ENCODE measurements around the gene NOS3.
A peak's percentile ranks its signal among the peaks of the same experiment; 100 is the strongest.

The NOS3 gene

GRCh38 chr7:150958597-150958996 lies 32.2 kb upstream of the NOS3 start:
- no peaks in the 10 kb centered on the region for H3K27me3 ChIP-seq (ENCODE audit: insufficient read depth, low read length, poor library complexity)
- no peak overlapping the region for H3K4me3 ChIP-seq (ENCODE audit: low read length)
- H3K79me2 ChIP-seq (ENCODE audit: control insufficient read depth, insufficient read depth, low read length), result no peaks in the 10 kb centered on the region
- H2BK15ac ChIP-seq (replicated peaks; ENCODE audit: low read depth), result no peak overlapping the region
- H3K56ac ChIP-seq (ENCODE audit: low read length), result no peak overlapping the region
- H3K36me3 ChIP-seq (ENCODE audit: control insufficient read depth, insufficient read depth, low read length), result no peaks in the 10 kb centered on the region
- no peak overlapping the region for H3K4ac ChIP-seq (ENCODE audit: low read depth, low read length)
- no peak overlapping the region for H2AK5ac ChIP-seq (ENCODE audit: low read length)
- no peak overlapping the region for H2BK120ac ChIP-seq (ENCODE audit: low read depth, low read length)
- H3K79me1 ChIP-seq (ENCODE audit: low read length), result no peaks in the 10 kb centered on the region
- H3K4me1 ChIP-seq (ENCODE audit: control insufficient read depth, low read depth, low read length), result peaks cover 2% of the 10 kb centered on the region
- no peak overlapping the region for H2BK5ac ChIP-seq (ENCODE audit: low read length)
- no peak overlapping the region for H3K4me2 ChIP-seq (ENCODE audit: low read length)
- H3K27ac ChIP-seq (ENCODE audit: low read depth, low read length), result no peak overlapping the region
- no peak overlapping the region for H3K9ac ChIP-seq (ENCODE audit: low read length)
- H3K18ac ChIP-seq (ENCODE audit: low read length), result no peak overlapping the region
- no peak overlapping the region for H4K5ac ChIP-seq (ENCODE audit: low read length)
- H3K23ac ChIP-seq (ENCODE audit: low read length), result no peak overlapping the region
- no peak for DNase-seq
- no CpG with 5 or more reads among the region's 13 CpGs for WGBS (ENCODE audit: extremely low coverage, insufficient coverage, low lambda C conversion rate)
- no peak overlapping the region for H4K8ac ChIP-seq (ENCODE audit: low read depth, low read length)

DNA sequence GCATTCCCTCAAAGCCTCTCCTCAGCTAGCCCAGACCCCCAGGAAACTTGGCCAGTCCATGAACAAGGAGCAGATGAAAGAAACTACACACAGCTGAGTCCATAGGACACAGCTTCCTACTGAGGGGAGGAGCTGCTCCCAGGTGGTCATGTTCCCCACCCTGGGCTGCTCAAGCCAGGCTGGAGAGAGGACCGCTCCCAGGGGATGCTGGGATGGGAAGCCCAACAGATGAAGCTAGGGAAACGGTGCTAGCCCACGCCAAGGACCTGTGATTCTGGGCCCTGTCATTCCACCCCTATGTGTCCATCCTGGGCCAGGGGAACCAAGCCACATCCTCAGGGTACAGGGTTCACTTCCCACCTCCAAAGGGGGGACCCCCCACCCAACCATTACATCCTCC lies 31.7 kb upstream of the NOS3 start:
- no peak overlapping the region for H4K5ac ChIP-seq (ENCODE audit: low read length)
- H3K27ac ChIP-seq (ENCODE audit: low read depth, low read length), result no peak overlapping the region
- H2BK120ac ChIP-seq (ENCODE audit: low read depth, low read length), result no peak overlapping the region
- no peak overlapping the region for H2BK5ac ChIP-seq (ENCODE audit: low read length)
- WGBS (ENCODE audit: extremely low coverage, insufficient coverage, low lambda C conversion rate), result no CpG with 5 or more reads among the region's 3 CpGs
- H3K4me2 ChIP-seq (ENCODE audit: low read length), result no peak overlapping the region
- no peak for DNase-seq
- no peak overlapping the region for H2AK5ac ChIP-seq (ENCODE audit: low read length)
- H3K4me3 ChIP-seq (ENCODE audit: low read length), result no peak overlapping the region
- H3K4ac ChIP-seq (ENCODE audit: low read depth, low read length), result no peak overlapping the region
- no peak overlapping the region for H4K8ac ChIP-seq (ENCODE audit: low read depth, low read length)
- H3K79me2 ChIP-seq (ENCODE audit: control insufficient read depth, insufficient read depth, low read length), result no peaks in the 10 kb centered on the region
- no peaks in the 10 kb centered on the region for H3K36me3 ChIP-seq (ENCODE audit: control insufficient read depth, insufficient read depth, low read length)
- H3K79me1 ChIP-seq (ENCODE audit: low read length), result no peaks in the 10 kb centered on the region
- no peak overlapping the region for H2BK15ac ChIP-seq (replicated peaks; ENCODE audit: low read depth)
- H3K23ac ChIP-seq (ENCODE audit: low read length), result no peak overlapping the region
- no peak overlapping the region for H3K56ac ChIP-seq (ENCODE audit: low read length)
- H3K9ac ChIP-seq (ENCODE audit: low read length), result no peak overlapping the region
- H3K27me3 ChIP-seq (ENCODE audit: insufficient read depth, low read length, poor library complexity), result no peaks in the 10 kb centered on the region
- H3K18ac ChIP-seq (ENCODE audit: low read length), result no peak overlapping the region
- peaks cover 2% of the 10 kb centered on the region for H3K4me1 ChIP-seq (ENCODE audit: control insufficient read depth, low read depth, low read length)

DNA sequence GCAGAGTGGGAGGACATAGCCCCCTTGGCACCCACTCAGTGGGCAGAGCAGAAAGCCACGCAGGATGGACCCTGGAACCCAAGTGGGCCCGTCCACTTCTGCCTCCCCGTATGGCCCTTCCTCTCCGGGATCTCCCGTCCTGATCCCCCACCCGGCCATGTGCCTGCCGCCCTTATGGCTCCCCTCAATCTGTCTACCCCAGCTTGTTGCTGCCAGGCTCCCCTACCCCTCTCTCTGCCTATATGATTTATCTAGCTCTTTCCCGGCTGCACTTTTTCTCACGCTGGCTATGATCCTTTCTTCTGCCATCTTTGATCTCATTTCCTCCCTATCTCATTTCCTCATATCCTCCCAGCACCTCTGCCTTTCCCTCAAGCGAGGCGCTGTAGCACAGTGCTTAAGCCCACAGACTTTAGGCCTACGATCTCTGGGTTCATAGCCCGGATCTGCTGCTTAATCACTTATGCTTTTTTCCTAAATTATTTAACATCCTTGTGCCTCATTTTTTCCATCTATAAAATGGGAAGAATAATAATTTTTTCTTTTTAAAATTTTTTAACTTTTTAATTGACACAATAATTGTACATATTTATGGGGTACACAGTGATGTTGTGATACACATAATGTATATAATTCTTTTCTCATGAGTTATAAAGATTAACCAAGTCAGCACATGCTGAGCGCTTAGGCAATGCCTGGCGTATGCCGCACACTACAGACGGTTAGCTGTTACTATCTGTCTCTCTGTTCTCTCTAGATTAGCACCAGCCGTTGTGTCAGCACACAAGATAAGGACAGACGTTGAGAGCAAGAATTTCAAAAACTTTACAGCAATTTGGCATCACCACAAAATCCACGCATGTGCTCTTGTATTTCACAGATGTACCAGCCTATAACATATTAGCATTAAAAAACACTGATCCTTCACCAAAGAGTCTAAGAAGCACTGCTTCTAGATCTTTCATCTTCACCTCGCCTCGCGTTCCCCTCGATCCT lies 30.8 kb upstream of the NOS3 start:
- H3K4me2 ChIP-seq (ENCODE audit: low read length), result no peak overlapping the region
- DNase-seq, result peak; percentile 38
- no peaks in the 10 kb centered on the region for H3K79me1 ChIP-seq (ENCODE audit: low read length)
- no peaks in the 10 kb centered on the region for H3K36me3 ChIP-seq (ENCODE audit: control insufficient read depth, insufficient read depth, low read length)
- H3K27me3 ChIP-seq (ENCODE audit: insufficient read depth, low read length, poor library complexity), result no peaks in the 10 kb centered on the region
- no peak overlapping the region for H3K4ac ChIP-seq (ENCODE audit: low read depth, low read length)
- H3K4me1 ChIP-seq (ENCODE audit: control insufficient read depth, low read depth, low read length), result peaks cover 2% of the 10 kb centered on the region
- H2BK15ac ChIP-seq (replicated peaks; ENCODE audit: low read depth), result no peak overlapping the region
- no peak overlapping the region for H4K5ac ChIP-seq (ENCODE audit: low read length)
- no peak overlapping the region for H2BK5ac ChIP-seq (ENCODE audit: low read length)
- H3K27ac ChIP-seq (ENCODE audit: low read depth, low read length), result no peak overlapping the region
- no peak overlapping the region for H3K18ac ChIP-seq (ENCODE audit: low read length)
- WGBS (ENCODE audit: extremely low coverage, insufficient coverage, low lambda C conversion rate), result no CpG with 5 or more reads among the region's 24 CpGs
- no peak overlapping the region for H2AK5ac ChIP-seq (ENCODE audit: low read length)
- no peak overlapping the region for H4K8ac ChIP-seq (ENCODE audit: low read depth, low read length)
- H3K23ac ChIP-seq (ENCODE audit: low read length), result no peak overlapping the region
- H2BK120ac ChIP-seq (ENCODE audit: low read depth, low read length), result no peak overlapping the region
- H3K56ac ChIP-seq (ENCODE audit: low read length), result no peak overlapping the region
- H3K79me2 ChIP-seq (ENCODE audit: control insufficient read depth, insufficient read depth, low read length), result no peaks in the 10 kb centered on the region
- no peak overlapping the region for H3K4me3 ChIP-seq (ENCODE audit: low read length)
- H3K9ac ChIP-seq (ENCODE audit: low read length), result no peak overlapping the region

GRCh38 chr7:150961510-150962289 lies 29.1 kb upstream of the NOS3 start:
- no peak overlapping the region for H2AK5ac ChIP-seq (ENCODE audit: low read length)
- H2BK15ac ChIP-seq (replicated peaks; ENCODE audit: low read depth), result no peak overlapping the region
- WGBS (ENCODE audit: extremely low coverage, insufficient coverage, low lambda C conversion rate), result no CpG with 5 or more reads among the region's 17 CpGs
- H3K79me2 ChIP-seq (ENCODE audit: control insufficient read depth, insufficient read depth, low read length), result no peaks in the 10 kb centered on the region
- no peaks in the 10 kb centered on the region for H3K4me1 ChIP-seq (ENCODE audit: control insufficient read depth, low read depth, low read length)
- no peaks in the 10 kb centered on the region for H3K36me3 ChIP-seq (ENCODE audit: control insufficient read depth, insufficient read depth, low read length)
- no peak overlapping the region for H2BK120ac ChIP-seq (ENCODE audit: low read depth, low read length)
- no peaks in the 10 kb centered on the region for H3K79me1 ChIP-seq (ENCODE audit: low read length)
- no peak overlapping the region for H4K8ac ChIP-seq (ENCODE audit: low read depth, low read length)
- H3K9ac ChIP-seq (ENCODE audit: low read length), result no peak overlapping the region
- H3K27ac ChIP-seq (ENCODE audit: low read depth, low read length), result no peak overlapping the region
- no peak for DNase-seq
- H3K27me3 ChIP-seq (ENCODE audit: insufficient read depth, low read length, poor library complexity), result no peaks in the 10 kb centered on the region
- no peak overlapping the region for H3K4ac ChIP-seq (ENCODE audit: low read depth, low read length)
- H2BK5ac ChIP-seq (ENCODE audit: low read length), result no peak overlapping the region
- peak overlapping the region; percentile 27 for H3K56ac ChIP-seq (ENCODE audit: low read length)
- H4K5ac ChIP-seq (ENCODE audit: low read length), result no peak overlapping the region
- no peak overlapping the region for H3K18ac ChIP-seq (ENCODE audit: low read length)
- no peak overlapping the region for H3K23ac ChIP-seq (ENCODE audit: low read length)
- H3K4me2 ChIP-seq (ENCODE audit: low read length), result no peak overlapping the region
- H3K4me3 ChIP-seq (ENCODE audit: low read length), result no peak overlapping the region

GRCh38 chr7:150962290-150962552 lies 28.6 kb upstream of the NOS3 start:
- Histone ChIP-seq H3K18ac (ENCODE audit: low read length) (no peak overlapping the region), H3K27me3 (ENCODE audit: insufficient read depth, low read length, poor library complexity) (no peaks in the 10 kb centered on the region), H3K79me1 (ENCODE audit: low read length) (no peaks in the 10 kb centered on the region), H3K4me3 (ENCODE audit: low read length) (no peak overlapping the region), H4K8ac (ENCODE audit: low read depth, low read length) (no peak overlapping the region), H3K4me1 (ENCODE audit: control insufficient read depth, low read depth, low read length) (no peaks in the 10 kb centered on the region), H3K23ac (ENCODE audit: low read length) (no peak overlapping the region), H2BK5ac (ENCODE audit: low read length) (no peak overlapping the region), H3K4ac (ENCODE audit: low read depth, low read length) (no peak overlapping the region), H2BK120ac (ENCODE audit: low read depth, low read length) (no peak overlapping the region), H3K4me2 (ENCODE audit: low read length) (no peak overlapping the region), H3K56ac (ENCODE audit: low read length) (no peak overlapping the region), H3K36me3 (ENCODE audit: control insufficient read depth, insufficient read depth, low read length) (no peaks in the 10 kb centered on the region), H2AK5ac (ENCODE audit: low read length) (no peak overlapping the region), H2BK15ac (replicated peaks; ENCODE audit: low read depth) (no peak overlapping the region), H3K27ac (ENCODE audit: low read depth, low read length) (no peak overlapping the region), H4K5ac (ENCODE audit: low read length) (no peak overlapping the region), H3K79me2 (ENCODE audit: control insufficient read depth, insufficient read depth, low read length) (no peaks in the 10 kb centered on the region), H3K9ac (ENCODE audit: low read length) (no peak overlapping the region)
- WGBS (ENCODE audit: extremely low coverage, insufficient coverage, low lambda C conversion rate), result no CpG with 5 or more reads among the region's 2 CpGs
- no peak for DNase-seq
